SW480 (cell line): ENCODE results near the gene UBAP1L.

ENCODE experiments used
- DNase-seq: peaks from one replicate; pipeline ENCODE4 v3.0.0-alpha.2; 2016; ENCODE audit warnings: low spot score

UBAP1L gene

DNA sequence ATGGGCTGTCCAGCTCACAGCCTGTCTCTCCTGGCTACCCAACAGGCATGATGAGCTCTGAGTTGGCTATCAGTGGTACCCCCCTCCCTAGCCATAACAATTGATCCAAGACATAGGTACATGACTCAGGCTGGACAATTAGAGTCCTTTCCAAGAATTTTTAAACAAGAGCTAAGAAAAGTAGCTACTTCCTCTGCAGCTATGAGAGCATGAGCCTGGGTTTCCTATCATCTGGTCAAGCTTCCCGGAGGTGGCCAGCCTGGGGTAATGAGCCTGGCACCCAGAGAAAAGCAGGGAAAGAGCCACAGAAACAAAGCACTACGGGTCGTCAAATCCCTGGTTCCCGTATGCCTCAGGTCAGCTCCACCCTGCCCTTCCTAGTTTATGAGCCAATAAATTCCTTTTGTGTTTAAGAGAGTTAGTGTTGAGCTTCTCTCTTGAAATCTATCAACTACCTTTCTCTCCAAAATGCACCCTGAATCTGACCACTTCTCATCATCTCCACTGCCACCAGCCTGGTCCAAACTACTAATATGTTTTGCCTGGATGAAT, 72.1 kb downstream of the UBAP1L start:
- DNase-seq, result no peak
